Germinal center (tissue), 1 donor: ENCODE results near the gene ABHD2.
A peak's percentile ranks its signal among the peaks of the same experiment; 100 is the strongest.
"Not testable (repeated sequence)": the region's sequence is repeated elsewhere in the genome, so short reads cannot be mapped to it uniquely, and the experiment has no call there.

Experiments
- DNase-seq: peaks from one replicate; pipeline ENCODE4 v3.0.0; 2012; ENCODE audit warnings: mixed read lengths, low spot score

The ABHD2 gene

DNA sequence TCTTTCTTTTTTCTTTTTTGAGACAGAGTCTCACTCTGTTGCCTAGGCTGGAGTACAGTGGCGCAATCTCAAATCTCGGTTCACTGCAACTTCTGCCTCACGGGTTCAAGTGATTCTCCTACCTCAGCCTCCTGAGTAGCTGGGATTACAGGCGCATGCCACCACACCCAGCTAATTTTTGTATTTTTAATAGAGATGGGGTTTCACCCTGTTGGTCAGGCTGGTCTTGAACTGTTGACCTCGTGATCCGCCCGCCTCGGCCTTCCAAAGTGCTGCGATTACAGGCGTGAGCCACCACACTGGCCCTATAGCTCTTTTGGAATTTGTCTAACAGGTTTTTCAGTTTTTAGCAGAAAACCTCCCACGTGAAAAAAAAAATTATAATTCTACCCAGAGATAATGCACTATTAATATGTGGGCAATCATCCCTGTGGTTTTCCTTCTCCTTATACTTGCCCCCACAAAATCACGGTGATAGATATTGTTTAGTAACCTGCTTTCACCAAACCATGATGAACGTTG is 32.3 kb downstream of the ABHD2 start:
- DNase-seq: not testable (repeated sequence)

DNA sequence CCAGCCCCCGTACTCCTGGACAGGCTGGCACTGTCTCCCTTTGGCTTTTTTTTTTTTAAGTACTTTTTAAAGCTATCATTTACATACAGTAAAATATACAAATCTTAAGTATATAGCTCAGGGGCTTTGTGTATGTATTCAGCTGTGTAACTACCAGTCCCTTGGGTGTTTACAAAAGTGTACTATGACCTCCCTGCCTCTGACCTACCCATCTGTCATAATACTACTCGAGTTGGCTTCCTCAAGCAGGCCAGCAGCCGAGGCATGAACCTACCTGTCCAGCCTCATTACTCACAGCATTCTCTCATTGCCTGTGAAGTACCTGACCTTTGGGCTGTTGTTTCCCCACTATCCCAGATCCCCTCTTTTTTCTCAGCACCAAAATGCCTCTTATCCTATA is 33.2 kb downstream of the ABHD2 start:
- DNase-seq: peak; percentile 28

DNA sequence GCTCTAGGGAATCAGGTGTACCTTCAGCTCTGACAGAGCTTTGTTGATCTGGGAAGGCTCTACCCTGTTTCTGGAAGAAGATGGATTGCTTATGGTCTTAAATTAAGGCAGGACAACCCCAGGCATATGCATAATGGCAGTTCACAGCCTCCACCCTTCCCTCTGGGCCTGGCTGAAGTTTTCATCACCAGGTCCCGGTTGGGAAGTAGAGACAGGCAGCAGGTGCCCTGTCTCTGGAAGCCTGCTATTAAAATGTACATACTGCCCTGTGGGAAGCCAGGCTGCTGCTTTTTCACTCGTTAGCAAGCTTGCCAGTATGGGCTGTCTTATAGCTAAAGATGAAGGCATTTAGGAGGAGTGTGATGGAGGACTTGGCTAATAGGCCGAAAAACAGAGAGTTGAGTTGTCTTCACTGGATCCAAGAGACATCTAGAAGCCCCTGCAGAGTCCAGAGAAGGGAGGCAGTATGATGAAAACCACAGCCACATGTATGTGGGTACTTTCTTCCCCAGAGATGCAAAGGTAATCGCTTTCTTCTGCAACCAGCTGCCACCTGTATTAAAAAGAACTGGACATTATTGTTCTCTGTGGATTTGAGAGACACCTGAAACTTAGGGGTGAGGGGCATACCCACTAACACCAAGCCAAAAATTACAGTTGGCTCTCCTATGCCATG is 34.4 kb downstream of the ABHD2 start:
- DNase-seq: no peak

DNA sequence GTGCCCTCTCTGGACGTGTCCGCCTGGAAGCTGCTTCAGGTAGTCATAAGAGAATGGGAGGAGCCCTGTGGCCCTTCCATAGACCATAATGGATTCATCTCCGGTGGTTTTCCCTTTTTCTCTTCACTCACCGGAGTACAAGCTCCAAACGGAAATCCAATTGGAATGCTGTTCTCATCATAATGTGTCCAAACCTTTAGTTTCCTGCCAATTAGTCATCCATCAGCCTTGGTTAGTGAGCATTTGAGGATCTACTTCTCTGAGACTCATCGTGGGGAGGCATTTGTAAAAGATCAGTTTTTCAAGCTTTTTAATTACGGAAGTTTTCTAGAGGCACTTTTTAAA is 34.9 kb downstream of the ABHD2 start:
- DNase-seq: no peak

DNA sequence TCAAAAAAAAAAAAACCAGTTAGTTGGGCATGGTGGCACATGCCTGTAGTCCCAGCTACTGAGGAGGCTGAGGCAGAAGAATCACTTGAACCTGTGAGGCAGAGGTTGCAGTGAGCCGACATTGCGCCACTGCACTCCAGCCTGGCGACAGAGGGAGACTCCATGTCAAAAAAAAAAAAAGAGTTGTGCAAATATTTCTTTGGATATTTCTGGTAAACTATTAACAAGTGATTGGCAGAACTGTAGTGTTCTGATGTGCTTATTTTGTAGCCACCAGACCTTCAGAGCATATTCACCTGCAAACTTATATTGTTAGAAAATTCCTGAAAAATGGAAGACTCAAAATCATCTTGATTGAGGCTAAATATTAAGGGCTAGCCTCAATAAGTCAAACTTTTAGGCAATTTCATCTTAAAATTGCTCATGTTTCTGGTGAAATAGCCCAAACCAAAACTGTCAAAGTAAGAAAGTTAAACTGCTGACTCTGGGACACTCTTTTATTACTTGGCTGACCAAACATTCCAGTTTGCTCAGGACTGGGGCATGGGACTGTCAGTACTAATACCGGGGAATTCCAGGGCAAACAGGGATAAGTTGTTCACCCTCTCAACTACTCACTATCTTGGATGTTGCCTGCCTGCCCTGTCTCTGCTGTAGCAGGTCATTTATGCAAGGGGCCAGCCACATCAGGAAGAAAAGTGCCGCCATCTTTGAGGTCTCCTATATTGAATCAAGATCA is 37.0 kb downstream of the ABHD2 start:
- no peak for DNase-seq

DNA sequence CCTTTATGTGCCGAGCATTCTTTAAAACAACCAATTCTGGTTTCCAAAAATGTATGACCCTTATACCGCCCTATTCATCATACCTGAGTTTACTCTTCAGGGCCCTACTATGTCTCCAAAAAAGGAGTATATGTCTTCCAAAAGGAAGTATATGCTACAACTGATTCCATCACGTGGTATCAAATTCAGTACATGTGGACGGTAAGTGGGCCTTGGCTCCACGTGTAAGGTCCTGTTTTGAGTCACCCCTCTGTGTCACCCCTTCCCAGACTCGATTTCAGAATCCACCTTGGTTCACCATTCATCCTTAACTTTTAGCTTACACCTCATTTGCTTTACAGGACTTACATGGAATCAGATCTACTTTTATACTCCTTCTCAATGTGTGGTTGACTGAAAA is 37.8 kb downstream of the ABHD2 start:
- DNase-seq: no peak

DNA sequence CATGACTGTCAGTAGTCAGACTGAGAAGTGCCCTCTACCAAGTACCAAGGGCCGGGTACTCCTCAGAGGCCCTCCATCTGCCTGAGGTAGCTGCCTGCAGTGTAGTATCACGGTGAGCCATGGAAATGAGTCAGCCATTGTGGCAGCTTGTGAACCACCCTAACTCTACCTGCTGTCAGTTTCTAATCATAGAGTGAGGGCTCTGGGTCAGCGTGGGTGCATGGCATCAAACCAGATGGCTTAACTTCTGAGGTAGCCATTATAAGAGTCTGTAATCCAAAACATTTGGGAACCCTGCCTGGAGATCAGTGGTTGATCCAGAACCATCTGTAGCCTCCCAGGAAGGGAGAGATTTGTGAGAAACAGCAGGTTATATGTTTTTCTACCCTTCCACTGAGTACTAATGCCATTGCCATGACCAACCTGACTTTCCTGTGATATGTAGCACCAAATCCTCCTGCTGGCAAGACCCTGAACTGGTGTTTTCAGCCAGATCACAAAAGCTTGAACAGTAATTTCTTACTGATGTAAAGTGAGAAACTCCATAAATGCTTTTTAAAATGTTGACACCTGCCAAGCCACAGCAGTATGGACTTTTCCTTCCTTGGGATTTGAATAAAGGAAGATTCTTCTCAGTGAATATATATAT is 38.9 kb downstream of the ABHD2 start:
- no peak for DNase-seq

DNA sequence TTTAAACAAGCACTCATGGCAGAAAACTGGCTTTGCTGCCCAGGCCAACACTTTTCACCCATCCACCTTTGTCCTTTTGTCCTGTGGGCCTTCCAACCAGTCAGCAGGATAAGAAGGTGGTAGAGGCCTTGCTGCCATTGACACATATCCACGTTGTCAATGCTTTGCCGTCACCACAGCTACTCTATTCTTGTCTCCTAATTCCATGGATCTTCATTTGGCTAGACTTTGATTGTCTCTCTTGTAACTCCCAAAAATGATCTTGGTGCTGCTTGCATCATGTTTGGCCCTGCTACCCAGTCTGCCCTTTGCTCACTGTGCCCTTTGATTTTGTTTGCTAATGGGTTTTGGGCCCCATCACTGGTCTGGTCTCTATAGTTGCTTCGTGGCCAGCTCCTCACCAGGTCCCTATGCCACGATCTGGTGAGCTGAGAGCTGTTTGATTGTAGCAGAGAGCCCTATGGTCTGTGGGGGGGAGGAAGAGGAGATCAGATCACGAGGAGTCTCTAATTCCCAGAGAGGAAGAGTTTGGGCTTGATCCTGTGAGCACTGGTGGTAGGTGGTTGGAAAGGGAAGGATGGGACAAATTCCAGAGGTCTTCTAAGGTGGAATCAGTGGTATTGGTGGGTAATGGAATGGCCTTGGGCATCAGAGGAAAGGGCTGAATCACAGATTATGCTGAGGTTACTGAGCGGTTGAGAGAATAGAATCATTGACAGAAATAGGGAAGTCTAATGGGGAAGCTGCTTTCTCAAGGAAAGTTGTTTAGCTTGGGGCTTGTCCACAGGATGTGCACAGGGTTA is 40.3 kb downstream of the ABHD2 start:
- no peak for DNase-seq

DNA sequence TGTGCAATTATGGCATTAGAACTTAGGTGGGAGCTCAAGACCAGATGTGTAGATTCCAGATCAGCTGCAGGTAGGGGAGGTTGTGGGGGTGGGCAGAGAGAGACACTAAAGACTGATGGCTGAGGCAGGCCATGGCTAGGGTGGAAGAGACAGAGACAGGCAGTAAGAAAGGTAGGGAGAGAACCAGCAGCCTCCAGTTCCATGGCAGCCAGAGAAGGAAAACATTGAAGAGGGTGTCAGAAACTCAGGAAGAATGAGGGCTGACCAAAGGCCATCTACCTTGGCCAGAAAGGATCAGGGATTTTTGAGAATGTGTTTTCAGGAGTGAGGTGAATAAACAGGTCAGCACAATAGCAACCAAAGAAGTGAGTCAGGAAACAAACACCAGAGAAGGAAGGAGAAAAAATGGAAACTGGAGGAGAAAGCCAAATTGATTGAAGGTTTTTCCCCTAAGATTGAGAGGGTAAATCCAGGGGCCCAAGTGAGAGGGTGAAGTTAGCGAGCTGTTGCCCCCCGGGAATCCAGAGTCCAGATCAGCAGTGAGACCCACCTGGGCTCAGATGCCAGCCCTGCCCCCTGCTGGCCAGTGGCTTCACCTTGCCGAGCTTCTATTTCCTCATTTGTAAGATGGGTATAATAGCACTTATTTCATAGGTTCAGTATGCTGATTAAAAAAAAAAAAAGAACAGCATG is 41.0 kb downstream of the ABHD2 start:
- DNase-seq: peak; percentile 73

DNA sequence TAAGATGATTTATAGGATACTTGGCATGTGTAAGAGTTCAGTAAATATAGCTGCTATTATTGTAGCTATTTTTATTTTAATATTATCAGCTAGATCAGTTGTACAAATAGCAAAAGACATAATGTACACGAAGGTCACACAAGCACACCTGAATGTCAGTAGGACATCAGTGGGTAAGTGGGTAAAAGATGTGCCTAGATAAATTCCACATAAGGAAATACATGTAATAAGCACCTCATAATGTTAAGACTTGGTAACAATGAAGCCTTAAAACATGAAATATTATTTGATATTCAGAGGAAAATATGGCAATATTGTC is 41.5 kb downstream of the ABHD2 start:
- DNase-seq: no peak

DNA sequence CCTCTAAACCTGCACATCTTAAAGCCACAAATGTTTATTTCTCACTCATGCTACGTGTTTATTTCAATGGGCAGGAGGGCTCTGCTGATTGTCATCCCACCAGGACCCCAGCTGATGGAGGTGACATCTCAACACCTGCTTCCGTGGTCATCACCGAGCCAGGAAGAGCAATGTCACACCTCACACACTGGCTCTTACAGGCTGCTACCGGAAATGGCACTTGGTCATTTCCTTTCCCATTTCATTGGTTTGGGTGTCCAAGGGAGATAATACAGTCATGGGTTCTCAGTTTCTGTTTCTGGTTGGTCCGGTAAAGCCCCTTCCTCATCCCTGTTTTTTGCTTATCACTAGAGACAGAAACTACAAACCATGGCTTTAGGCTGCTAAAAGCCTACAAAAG is 41.9 kb downstream of the ABHD2 start:
- DNase-seq: no peak

DNA sequence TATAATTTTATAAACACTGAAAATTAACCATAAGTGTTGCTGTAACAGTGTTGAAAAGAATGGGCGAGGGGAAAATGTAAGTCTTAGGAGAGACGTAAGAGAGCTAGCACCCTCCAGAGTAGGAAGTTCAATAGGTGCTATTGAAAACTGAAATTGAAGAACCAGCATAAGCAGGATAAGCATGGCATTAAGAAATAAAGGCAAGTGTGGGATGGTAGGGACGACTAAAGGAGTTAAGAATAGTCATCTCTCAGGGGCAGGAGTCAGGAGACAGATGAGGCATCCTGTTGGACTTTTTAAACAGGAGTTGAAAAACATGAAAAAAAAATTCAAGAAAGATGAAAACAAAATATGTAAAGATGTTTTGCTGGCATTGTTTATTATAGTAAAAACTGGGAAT is 43.5 kb downstream of the ABHD2 start:
- DNase-seq: no peak

DNA sequence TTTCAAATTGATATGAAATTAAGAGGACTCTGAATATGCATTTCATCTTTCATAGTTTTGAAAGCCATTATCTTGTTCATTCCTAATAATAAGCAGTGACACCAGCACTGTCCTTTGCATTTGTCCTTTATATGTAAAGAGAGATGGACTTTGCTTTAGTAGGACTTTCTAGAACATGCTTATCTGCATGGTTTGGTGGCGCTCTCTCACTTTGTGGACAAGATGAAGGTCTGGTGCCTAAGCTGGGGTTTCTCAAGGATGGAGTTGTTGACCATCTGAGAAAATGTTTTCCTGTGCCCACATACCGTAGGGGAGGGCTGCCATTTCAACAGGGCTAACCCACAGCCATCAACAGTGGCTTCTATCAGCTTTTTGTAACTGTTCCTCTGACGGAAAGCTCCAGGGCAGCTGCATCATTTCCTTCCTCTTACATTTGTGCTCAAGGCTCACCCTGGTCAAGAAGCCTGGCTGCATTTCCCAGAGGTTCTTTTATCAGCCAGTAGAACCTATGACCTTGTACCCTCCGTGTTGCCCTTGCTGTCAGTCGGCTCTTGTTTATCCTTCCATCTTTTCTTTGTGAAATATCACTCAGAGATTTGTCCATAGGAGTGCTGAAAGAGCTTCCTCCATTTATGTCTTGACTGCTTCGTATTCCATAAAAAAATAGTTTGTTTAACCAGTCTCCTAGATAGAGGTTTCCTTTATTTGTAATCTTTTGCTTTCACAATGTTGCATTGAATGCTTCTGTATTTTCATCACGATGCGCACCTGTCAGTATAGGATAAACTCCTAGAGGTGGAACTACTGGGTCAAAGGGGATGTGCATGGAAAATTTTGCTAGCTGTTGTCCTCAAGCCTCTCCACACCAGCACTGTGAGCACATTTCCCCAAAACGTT is 44.6 kb downstream of the ABHD2 start:
- no peak for DNase-seq

DNA sequence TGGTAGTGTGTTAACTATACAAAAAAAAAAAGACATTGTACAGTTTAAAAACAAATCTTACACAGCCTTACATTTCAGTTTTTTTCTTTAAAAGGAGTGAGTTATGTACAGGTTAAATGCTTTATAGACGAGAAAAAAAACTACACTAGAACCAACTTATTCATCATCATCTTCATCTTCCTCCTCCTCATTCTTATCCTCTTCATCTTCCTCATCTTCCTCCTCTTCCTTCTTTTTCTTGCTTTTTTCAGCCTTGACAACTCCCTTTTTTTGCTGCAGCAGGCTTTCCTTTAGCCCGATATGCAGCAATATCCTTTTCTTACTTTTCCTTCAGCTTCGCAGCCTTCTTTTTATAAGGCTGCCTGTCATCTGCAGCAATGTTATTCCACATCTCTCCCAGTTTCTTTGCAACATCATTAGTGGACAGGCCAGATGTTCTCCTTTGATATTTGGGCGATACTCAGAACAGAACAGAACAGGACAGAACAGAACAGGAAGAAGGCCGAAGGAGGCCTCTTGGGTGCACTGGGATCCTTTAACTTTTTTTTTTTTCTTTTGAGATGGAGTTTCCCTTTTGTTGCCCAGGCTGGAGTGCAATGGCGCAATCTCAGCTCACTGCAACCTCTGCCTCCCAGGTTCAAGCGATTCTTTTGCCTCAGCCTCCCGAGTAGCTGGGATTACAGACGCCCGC is 47.3 kb downstream of the ABHD2 start:
- not testable (repeated sequence) for DNase-seq

DNA sequence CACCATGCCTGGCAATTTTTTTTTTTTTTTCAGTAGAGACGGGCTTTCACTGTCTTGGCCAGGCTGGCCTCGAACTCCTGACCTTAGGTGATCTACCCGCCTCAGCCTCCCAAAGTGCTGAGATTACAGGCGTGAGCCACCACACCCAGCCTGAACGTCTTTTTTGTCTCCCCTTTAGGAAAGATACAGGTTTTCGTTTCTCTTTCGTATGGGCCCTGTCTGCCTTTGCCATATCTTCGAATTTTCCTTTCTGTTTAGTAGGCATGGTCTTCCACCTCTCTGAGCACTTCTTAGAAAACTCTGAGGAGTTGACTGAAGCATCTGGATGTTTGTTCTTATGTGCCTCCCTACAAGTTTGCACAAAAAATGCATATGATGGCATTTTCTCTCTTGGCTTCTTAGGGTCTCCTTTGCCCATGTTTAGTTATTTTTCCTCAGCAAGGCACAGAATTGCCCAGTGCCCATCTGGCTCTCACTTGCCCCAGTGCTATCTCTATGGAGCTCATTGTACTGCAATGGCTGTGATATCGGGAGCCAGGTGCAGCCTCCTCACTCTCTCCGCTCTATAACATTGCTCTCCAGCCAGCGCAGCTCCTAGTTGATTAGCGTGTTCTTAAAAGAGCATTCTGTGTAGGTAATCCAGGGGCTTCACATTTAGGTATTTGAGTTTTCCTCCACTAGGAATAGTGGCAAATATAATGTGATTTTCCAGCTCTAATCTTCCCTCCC is 48.0 kb downstream of the ABHD2 start:
- no peak for DNase-seq

DNA sequence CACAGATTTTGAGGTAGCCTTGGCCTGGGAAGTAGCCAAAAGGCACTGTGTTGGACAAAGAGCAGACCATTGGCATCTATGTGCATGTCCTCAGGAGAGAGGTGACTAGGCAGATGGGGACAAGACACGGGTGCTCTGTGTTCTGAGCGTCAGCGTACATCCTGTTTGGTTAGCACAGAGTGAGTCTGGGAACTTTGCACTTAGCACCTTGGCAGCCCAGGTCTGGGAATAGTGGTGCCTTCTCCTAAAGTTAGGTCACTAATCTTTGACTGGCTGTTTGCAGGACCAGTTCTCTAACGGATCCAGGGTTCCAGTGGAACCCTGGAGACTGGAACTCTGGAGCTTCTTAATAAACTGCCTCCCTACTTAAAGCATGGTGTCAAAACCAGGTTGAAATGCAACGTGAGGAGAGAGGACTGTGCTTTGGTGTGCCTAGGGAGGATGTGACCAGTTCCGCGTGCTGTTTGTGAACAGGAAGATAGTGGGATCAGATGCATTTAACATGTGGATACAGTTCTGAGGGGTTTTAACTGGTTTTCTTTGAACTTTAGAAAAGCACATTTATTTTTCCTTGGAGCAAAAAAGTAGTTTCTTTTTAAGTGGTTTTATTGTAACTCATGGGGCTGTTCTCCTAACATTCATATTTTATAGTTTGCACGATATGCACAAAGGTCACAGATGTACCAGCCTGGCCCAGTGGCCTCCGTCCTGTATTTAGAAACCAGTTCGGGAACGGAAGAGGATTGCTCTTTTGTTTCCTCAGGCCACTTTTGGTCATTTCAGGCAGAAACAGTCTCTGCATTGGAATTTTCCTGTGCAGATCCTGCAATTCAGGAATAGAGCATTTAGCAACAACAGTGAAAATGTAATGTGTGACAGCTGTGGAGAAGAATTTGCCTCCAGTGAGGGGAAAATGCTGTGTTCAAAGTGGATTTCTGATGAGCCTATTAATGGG is 48.8 kb downstream of the ABHD2 start:
- DNase-seq: no peak

DNA sequence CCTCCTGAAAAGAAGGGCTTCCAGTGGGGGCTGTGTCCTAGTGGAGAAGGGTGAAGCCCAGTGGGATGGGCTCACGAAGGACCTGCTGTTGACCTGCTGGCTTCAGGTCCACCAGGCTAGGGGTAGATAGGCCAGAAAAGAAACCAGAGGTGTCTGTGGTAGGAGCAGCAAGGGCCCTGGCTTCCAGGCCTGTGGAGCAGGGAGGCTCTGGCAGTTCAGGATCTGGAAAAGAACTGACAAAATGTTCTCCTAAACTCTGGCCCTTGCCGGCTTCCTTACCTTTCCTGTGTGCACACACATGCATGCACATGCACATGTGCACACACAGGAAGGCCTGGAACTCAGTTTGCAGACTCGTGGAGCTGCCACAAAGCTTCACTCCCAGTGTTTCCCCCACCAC is 49.7 kb downstream of the ABHD2 start:
- no peak for DNase-seq

DNA sequence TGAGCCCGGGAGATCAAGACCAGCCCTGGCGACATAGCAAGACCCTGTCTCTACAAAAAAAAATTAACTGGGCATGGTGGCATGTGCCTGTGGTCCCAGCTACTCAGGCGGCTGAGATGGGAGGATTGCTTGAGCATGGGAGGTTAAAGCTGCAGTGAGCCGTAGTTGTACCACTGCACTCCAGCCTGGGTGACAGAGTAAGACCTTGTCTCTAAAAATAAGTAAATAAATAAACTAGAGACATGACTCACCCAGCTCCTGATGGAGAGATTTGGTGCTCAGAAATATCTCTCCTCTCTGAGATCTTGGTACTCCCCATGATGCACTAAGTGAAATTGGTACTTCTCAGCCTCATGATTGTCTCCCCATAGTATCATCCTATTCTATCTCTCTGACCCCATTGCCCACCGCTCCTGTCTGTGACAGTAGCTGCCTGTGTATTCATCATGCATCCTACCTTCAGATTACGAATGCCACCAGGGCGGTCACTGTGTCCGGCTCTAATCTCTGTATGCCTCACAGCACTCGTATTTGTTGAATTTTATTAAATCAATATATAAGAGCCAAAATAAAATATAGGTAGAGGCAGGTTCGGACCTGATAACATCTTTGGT is 50.9 kb downstream of the ABHD2 start:
- no peak for DNase-seq
